ENCODE data around the gene TLR2.

TLR2 gene

DNA sequence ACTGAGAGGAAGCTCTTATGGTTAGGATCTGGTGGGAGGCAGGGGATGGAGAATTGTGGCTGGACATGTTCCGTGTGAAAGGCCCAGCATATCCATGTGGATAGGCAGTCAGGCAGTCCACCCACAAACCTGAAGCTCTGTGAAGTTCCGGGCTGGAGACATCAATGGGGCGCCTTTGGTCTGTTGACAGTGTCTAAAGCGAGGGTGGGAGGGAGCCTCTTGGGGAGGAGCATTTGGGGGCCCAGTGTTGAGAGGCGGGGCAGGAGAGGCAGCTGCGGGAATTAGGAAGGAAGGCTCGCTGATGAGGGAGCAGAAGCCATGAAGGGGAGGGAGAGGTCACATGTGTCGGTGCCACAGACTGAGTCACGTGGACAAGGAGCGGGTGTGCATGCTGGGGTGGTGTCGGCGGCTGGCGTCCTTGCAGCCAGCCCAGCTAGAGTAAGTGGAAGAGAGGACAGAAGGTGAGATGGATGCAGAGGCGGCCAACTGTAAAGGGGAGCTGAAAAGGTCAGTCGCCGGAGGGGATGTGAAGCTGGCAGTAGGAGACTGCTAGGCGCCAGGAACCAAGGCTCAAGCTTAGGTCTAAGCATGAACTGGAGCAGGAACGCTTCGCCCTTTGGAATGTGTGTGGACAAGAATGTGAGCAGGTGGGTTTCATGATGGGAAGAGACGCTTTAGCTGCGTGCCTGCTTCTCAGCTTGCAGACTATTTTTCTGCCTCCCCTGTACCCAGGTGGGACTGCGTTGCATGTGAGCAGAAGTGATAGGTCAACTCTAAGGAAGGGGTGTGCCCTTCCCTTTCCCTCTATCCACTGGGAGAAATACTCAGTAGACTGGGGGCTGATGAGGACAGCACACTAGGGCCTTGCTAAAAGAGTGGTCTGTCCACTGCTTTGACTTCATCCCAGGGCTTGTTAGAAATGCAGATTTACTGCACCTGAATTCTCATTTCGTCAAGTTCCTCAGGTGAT is 44.0 kb upstream of the TLR2 start:
- Histone ChIP-seq H3K27ac (ENCODE audit: low read length) (no peak overlapping the region), H2AFZ (ENCODE audit: low read depth, low read length) (no peak overlapping the region)

DNA sequence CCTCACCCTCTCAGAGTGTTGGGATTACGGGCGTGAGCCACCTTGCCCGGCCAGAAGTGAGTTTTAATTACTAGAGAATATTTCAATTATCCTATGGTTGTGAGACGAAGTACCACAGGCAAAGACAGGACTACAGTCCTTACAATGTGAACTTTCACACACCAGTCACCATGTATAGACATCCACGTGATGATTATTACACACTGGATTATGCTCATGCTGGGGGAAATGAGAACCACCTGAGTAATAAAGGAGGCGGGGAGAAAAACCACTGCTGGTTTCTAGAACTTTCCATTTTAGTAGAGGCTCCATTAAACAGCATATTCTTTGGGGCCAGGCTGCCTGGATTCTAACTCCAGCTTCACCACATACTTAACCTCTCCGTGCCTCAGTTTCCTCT is 42.5 kb upstream of the TLR2 start:
- ATAC-seq (ENCODE audit: insufficient read depth, low read depth) (no peak), DNase-seq (no peak)
- Histone ChIP-seq H3K4me2 (ENCODE audit: insufficient read depth, low read length) (no peak overlapping the region), H2AFZ (ENCODE audit: low read depth, low read length) (no peak overlapping the region), H3K27ac (ENCODE audit: low read length) (no peak overlapping the region), H3K36me3 (ENCODE audit: insufficient read depth, low read length) (peaks cover 16% of the 10 kb centered on the region), H3K79me2 (ENCODE audit: insufficient read depth, low read length) (no peaks in the 10 kb centered on the region), H3K9ac (ENCODE audit: low read depth, low read length) (no peak overlapping the region), H3K4me3 (ENCODE audit: low read depth in 1 of 2, low read length in 2 of 2) (no peak overlapping the region), H3K27me3 (ENCODE audit: insufficient read depth, low read length, poor library complexity) (no peaks in the 10 kb centered on the region), H3K9me3 (ENCODE audit: insufficient read depth, low read length, severe bottlenecking) (peaks cover 3% of the 10 kb centered on the region), H3K4me1 (ENCODE audit: insufficient read depth, low read length) (peaks cover 11% of the 10 kb centered on the region), H4K20me1 (ENCODE audit: insufficient read depth, low read length) (0 out of 2 replicates have a peak, but pooled peaks cover 4% of the 10 kb centered on the region)
- TF ChIP-seq, protein P1, sequence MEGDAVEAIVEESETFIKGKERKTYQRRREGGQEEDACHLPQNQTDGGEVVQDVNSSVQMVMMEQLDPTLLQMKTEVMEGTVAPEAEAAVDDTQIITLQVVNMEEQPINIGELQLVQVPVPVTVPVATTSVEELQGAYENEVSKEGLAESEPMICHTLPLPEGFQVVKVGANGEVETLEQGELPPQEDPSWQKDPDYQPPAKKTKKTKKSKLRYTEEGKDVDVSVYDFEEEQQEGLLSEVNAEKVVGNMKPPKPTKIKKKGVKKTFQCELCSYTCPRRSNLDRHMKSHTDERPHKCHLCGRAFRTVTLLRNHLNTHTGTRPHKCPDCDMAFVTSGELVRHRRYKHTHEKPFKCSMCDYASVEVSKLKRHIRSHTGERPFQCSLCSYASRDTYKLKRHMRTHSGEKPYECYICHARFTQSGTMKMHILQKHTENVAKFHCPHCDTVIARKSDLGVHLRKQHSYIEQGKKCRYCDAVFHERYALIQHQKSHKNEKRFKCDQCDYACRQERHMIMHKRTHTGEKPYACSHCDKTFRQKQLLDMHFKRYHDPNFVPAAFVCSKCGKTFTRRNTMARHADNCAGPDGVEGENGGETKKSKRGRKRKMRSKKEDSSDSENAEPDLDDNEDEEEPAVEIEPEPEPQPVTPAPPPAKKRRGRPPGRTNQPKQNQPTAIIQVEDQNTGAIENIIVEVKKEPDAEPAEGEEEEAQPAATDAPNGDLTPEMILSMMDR (IDR thresholded peaks at IDR 0.05; ENCODE audit: borderline replicate concordance, extremely low read depth, low read length, poor library complexity, severe bottlenecking): no peak
- no peak for TF ChIP-seq EZH2 (IDR thresholded peaks at IDR 0.05; ENCODE audit: borderline replicate concordance, low read depth, low read length, severe bottlenecking)

More for the DNA sequence above, 44.0 kb upstream of the TLR2 start:
- Histone ChIP-seq H3K4me1 (ENCODE audit: insufficient read depth, low read length) (peaks cover 11% of the 10 kb centered on the region), H3K79me2 (ENCODE audit: insufficient read depth, low read length) (0 out of 2 replicates have a peak, but pooled peaks cover 3% of the 10 kb centered on the region), H4K20me1 (ENCODE audit: insufficient read depth, low read length) (peaks cover 10% of the 10 kb centered on the region), H3K9ac (ENCODE audit: low read depth, low read length) (no peak overlapping the region), H3K36me3 (ENCODE audit: insufficient read depth, low read length) (peaks cover 30% of the 10 kb centered on the region), H3K9me3 (ENCODE audit: insufficient read depth, low read length, severe bottlenecking) (peaks cover under 1% of the 10 kb centered on the region), H3K4me3 (ENCODE audit: low read depth in 1 of 2, low read length in 2 of 2) (no peak overlapping the region), H3K27me3 (ENCODE audit: insufficient read depth, low read length, poor library complexity) (no peaks in the 10 kb centered on the region), H3K4me2 (ENCODE audit: insufficient read depth, low read length) (no peak overlapping the region)
- TF ChIP-seq EZH2 (IDR thresholded peaks at IDR 0.05; ENCODE audit: borderline replicate concordance, low read depth, low read length, severe bottlenecking): no peak
- TF ChIP-seq, protein P1 (IDR thresholded peaks at IDR 0.05; ENCODE audit: borderline replicate concordance, extremely low read depth, low read length, poor library complexity, severe bottlenecking): no peak
- DNase-seq: no peak
- ATAC-seq (ENCODE audit: insufficient read depth, low read depth): peak; percentile 6; the same call in 1 of the 3 replicates

DNA sequence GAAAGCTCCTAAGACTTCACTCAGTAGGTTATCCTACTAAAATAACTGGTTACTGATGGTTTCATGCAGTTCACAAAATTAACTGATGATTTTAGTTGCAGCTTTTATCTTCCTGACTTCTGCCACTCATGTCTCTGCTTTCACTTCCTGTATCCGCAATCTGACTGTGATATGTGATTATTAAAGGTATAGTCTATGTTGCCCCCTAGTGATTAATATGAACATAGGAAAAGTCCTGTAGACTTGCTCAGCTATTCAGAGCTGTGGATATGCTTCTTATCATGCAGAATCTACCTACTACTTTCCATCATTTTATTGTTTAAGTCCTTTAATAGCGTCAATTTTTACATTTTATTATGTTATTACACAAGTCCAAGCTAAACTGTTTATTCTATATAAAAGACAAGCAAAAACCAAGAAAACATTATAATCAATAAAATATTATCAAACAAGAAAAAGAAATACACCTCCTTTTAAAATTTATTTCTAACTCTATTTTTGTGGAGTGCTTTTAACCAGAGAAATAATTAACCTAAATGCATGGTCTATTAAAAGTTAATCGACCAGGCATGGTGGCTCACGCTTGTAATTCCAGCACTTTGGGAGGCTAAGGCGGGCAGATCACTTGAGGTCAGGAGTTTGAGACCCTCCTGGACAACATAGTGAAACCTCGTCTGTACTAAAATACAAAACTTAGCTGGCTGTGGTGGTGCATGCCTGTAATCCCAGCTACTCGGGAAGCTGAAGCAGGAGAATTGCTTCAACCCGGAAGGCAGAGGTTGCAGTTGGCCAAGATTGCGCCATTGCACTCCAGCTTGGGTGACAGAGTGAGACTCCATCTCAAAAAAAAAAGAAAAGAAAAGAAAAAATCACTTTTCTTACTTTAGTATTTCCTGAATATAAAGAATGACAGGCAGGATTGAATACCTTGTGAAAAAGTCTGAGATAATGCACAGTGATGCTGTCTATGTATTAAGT is 40.4 kb upstream of the TLR2 start:
- Histone ChIP-seq H2AFZ (ENCODE audit: low read depth, low read length) (peak overlapping the region; percentile 36), H3K36me3 (ENCODE audit: insufficient read depth, low read length) (no peaks in the 10 kb centered on the region), H3K9me3 (ENCODE audit: insufficient read depth, low read length, severe bottlenecking) (peaks cover 3% of the 10 kb centered on the region), H3K9ac (ENCODE audit: low read depth, low read length) (peak overlapping the region; percentile 24; the same call in 1 of the 2 replicates), H3K79me2 (ENCODE audit: insufficient read depth, low read length) (no peaks in the 10 kb centered on the region), H3K4me1 (ENCODE audit: insufficient read depth, low read length) (peaks cover 14% of the 10 kb centered on the region), H3K4me2 (ENCODE audit: insufficient read depth, low read length) (peak overlapping the region; percentile 29; the same call in 1 of the 2 replicates), H3K27ac (ENCODE audit: low read length) (peak overlapping the region; percentile 68; the same call in 1 of the 2 replicates), H3K27me3 (ENCODE audit: insufficient read depth, low read length, poor library complexity) (no peaks in the 10 kb centered on the region), H4K20me1 (ENCODE audit: insufficient read depth, low read length) (no peaks in the 10 kb centered on the region), H3K4me3 (ENCODE audit: low read depth in 1 of 2, low read length in 2 of 2) (no peak overlapping the region)
- DNase-seq (no peak), ATAC-seq (ENCODE audit: insufficient read depth, low read depth) (peak; percentile 90)
- TF ChIP-seq EZH2 (IDR thresholded peaks at IDR 0.05; ENCODE audit: borderline replicate concordance, low read depth, low read length, severe bottlenecking): no peak
- TF ChIP-seq, protein P1 (IDR thresholded peaks at IDR 0.05; ENCODE audit: borderline replicate concordance, extremely low read depth, low read length, poor library complexity, severe bottlenecking): peak; percentile 85
